HG02884 (cell line): Measurements from ENCODE around the gene GYG2.
"Not testable (repeated sequence)": the region's sequence is repeated elsewhere in the genome, so short reads cannot be mapped to it uniquely, and the experiment has no call there.

Experiments
- ATAC-seq: cut with Tn5 transposase; IDR thresholded peaks from one replicate; pipeline ENCODE4 v1.9.1; 2021; ENCODE audit warnings: mild to moderate bottlenecking, moderate library complexity; ENCODE audit not compliant: unreplicated experiment

The GYG2 gene

GRCh38 chrX:2828344-2828958 is at the start of gene GYG2:
Gene GYG2, plus strand, starts transcription at chrX:2828930. Its CDS starts 1,259 bp downstream, at chrX:2830189.
- no peak for ATAC-seq

- ATAC-seq = not testable (repeated sequence)
These were observed 48.1 kb upstream of the GYG2 start for GRCh38 chrX:2780472-2781225.

GRCh38 chrX:2781226-2781571 is 47.5 kb upstream of the GYG2 start:
- no peak for ATAC-seq

GRCh38 chrX:2781698-2782097 is 47.0 kb upstream of the GYG2 start:
- ATAC-seq = no peak

GRCh38 chrX:2782171-2782570 is 46.6 kb upstream of the GYG2 start:
- ATAC-seq = no peak

- ATAC-seq = no peak
These were observed 46.0 kb upstream of the GYG2 start for GRCh38 chrX:2782778-2783177.

- no peak for ATAC-seq
These were observed 44.7 kb upstream of the GYG2 start for GRCh38 chrX:2784026-2784425.

- no peak for ATAC-seq
These were observed 43.2 kb upstream of the GYG2 start for GRCh38 chrX:2785538-2785937.

GRCh38 chrX:2788980-2789379 is 39.8 kb upstream of the GYG2 start:
- no peak for ATAC-seq

- no peak for ATAC-seq
These were observed 39.2 kb upstream of the GYG2 start for GRCh38 chrX:2789569-2789968.

GRCh38 chrX:2793752-2794151 is 35.0 kb upstream of the GYG2 start:
- ATAC-seq = no peak

- no peak for ATAC-seq
These were observed 34.4 kb upstream of the GYG2 start for GRCh38 chrX:2794336-2794735.

GRCh38 chrX:2796808-2797207 is 31.9 kb upstream of the GYG2 start:
- ATAC-seq = not testable (repeated sequence)

GRCh38 chrX:2799369-2799768 is 29.4 kb upstream of the GYG2 start:
- ATAC-seq = no peak

GRCh38 chrX:2799980-2800379 is 28.8 kb upstream of the GYG2 start:
- not testable (repeated sequence) for ATAC-seq

GRCh38 chrX:2801223-2801622 is 27.5 kb upstream of the GYG2 start:
- no peak for ATAC-seq

- not testable (repeated sequence) for ATAC-seq
These were observed 26.2 kb upstream of the GYG2 start for GRCh38 chrX:2802376-2803090.

- not testable (repeated sequence) for ATAC-seq
These were observed 25.2 kb upstream of the GYG2 start for GRCh38 chrX:2803486-2803885.

GRCh38 chrX:2804106-2804843 is 24.5 kb upstream of the GYG2 start:
- ATAC-seq = not testable (repeated sequence)

GRCh38 chrX:2804858-2805257 is 23.9 kb upstream of the GYG2 start:
- not testable (repeated sequence) for ATAC-seq

- no peak for ATAC-seq
These were observed 17.5 kb upstream of the GYG2 start for GRCh38 chrX:2811271-2811670.
